ENCODE data around the gene IGSF6.

GRCh38 chr16:21642861-21643260, 9.5 kb downstream of the IGSF6 start:
- TF ChIP-seq CTCF (IDR thresholded peaks at IDR 0.05; ENCODE audit: low read depth, low read length), result no peak
- no peak for TF ChIP-seq EZH2phosphoT487 (IDR thresholded peaks at IDR 0.05; ENCODE audit: low read depth)

Measured in OCI-LY3 (cell line).